DND-41 (cell line): ENCODE results near the gene CACYBP.

ENCODE experiments used
- ATAC-seq: fragments of 200-7000 bp; cut with Tn5 transposase; 3 replicates; pipeline ENCODE4 v1.9.1; 2021; ENCODE audit warnings: low read depth; ENCODE audit not compliant: insufficient read depth
- DNase-seq: peaks from one replicate; pipeline ENCODE4 v3.0.0-alpha.2; 2020
- H2AFZ ChIP-seq: 2 replicates; pipeline ENCODE4 v1.6.0; 2012; ENCODE audit warnings: low read depth, low read length
- H3K27ac ChIP-seq: 2 replicates; pipeline ENCODE4 v1.5.1; 2012; ENCODE audit warnings: low read length, inconsistent platforms
- H3K27me3 ChIP-seq: fragments of 200-600 bp; sonication (generic); 2 replicates; pipeline ENCODE4 v1.6.0; 2012; ENCODE audit warnings: low read length, mild to moderate bottlenecking, inconsistent platforms; ENCODE audit not compliant: insufficient read depth, poor library complexity
- H3K36me3 ChIP-seq: 2 replicates; pipeline ENCODE4 v1.5.1; 2012; ENCODE audit warnings: low read length, inconsistent platforms; ENCODE audit not compliant: insufficient read depth
- H3K4me1 ChIP-seq: 2 replicates; pipeline ENCODE4 v1.5.1; 2012; ENCODE audit warnings: mild to moderate bottlenecking, low read length; ENCODE audit not compliant: insufficient read depth
- H3K4me2 ChIP-seq: 2 replicates; pipeline ENCODE4 v1.6.0; 2012; ENCODE audit warnings: mild to moderate bottlenecking, moderate library complexity, low read length, inconsistent platforms; ENCODE audit not compliant: insufficient read depth
- H3K4me3 ChIP-seq, 2 experiments: fragments of 200-600 bp in 1 of 2; shearing (Covaris generic) in 1 of 2; 2 replicates each; pipeline ENCODE4 v1.5.1; 2012 to 2016; ENCODE audit warnings: inconsistent platforms in 2 of 2, low read length in 2 of 2, mild to moderate bottlenecking in 2 of 2, low read depth in 1 of 2, moderate library complexity in 1 of 2
- H3K79me2 ChIP-seq: 2 replicates; pipeline ENCODE4 v1.6.0; 2012; ENCODE audit warnings: low read length, inconsistent platforms; ENCODE audit not compliant: insufficient read depth
- H3K9ac ChIP-seq: 2 replicates; pipeline ENCODE4 v1.6.0; 2012; ENCODE audit warnings: low read depth, mild to moderate bottlenecking, inconsistent platforms, low read length, moderate library complexity
- H3K9me3 ChIP-seq: 2 replicates; pipeline ENCODE4 v1.5.1; 2012; ENCODE audit warnings: low read length, moderate library complexity, mild to moderate bottlenecking, inconsistent platforms; ENCODE audit not compliant: insufficient read depth, severe bottlenecking
- H4K20me1 ChIP-seq: 2 replicates; pipeline ENCODE4 v1.6.0; 2012; ENCODE audit warnings: low read length; ENCODE audit not compliant: insufficient read depth
- EZH2 ChIP-seq: IDR thresholded peaks from 3 replicates; pipeline ENCODE4 v1.6.1; 2012; ENCODE audit warnings: borderline replicate concordance, low read depth, mild to moderate bottlenecking, moderate library complexity, low read length, inconsistent platforms; ENCODE audit not compliant: severe bottlenecking
- TF ChIP-seq, protein P1 (sequence below): IDR thresholded peaks from 2 replicates; pipeline ENCODE4 v1.5.1; 2012; ENCODE audit warnings: borderline replicate concordance, low read length, moderate library complexity, mild to moderate bottlenecking; ENCODE audit not compliant: poor library complexity, severe bottlenecking; ENCODE audit errors: extremely low read depth

The CACYBP gene

DNA sequence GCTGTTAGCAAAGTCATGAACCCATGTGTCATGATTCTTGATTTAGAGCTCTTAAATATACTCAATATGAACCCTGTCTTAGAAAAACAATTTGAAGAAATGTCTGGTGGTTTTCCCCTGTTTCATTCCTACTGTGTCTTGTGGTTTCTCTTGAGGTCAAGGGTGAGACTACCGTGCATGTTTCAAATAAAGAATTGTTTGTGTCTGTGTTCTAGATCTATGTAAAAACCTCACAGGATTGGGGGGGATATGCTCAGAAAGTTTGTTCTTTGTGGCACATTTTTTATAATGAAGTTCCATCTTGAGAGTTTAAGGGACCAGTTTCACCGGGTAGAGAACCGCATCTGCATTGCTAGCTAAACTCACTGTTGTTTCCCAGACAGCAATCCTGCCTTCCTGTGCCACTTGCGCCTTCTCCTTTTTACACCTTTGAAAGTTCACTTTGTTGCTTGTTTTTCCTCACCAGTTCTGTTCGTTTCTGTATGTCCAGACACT lies 30.9 kb upstream of the CACYBP start:
- Histone ChIP-seq H3K36me3 (no peaks in the 10 kb centered on the region), H3K4me1 (peaks cover 76% of the 10 kb centered on the region), H3K4me2 (peak overlapping the region; percentile 54), H3K27me3 (no peaks in the 10 kb centered on the region), H3K9me3 (no peaks in the 10 kb centered on the region), H2AFZ (peak overlapping the region; percentile 53), H4K20me1 (no peaks in the 10 kb centered on the region), H3K9ac (peak overlapping the region; percentile 46), H3K4me3 (peak overlapping the region in 1 of 2 experiments; percentile 33; a peak in 2 of 4 replicates), H3K79me2 (no peaks in the 10 kb centered on the region), H3K27ac (peak overlapping the region; percentile 89)
- peak; percentile 83 for ATAC-seq
- no peak for TF ChIP-seq EZH2
- TF ChIP-seq, protein P1, sequence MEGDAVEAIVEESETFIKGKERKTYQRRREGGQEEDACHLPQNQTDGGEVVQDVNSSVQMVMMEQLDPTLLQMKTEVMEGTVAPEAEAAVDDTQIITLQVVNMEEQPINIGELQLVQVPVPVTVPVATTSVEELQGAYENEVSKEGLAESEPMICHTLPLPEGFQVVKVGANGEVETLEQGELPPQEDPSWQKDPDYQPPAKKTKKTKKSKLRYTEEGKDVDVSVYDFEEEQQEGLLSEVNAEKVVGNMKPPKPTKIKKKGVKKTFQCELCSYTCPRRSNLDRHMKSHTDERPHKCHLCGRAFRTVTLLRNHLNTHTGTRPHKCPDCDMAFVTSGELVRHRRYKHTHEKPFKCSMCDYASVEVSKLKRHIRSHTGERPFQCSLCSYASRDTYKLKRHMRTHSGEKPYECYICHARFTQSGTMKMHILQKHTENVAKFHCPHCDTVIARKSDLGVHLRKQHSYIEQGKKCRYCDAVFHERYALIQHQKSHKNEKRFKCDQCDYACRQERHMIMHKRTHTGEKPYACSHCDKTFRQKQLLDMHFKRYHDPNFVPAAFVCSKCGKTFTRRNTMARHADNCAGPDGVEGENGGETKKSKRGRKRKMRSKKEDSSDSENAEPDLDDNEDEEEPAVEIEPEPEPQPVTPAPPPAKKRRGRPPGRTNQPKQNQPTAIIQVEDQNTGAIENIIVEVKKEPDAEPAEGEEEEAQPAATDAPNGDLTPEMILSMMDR = no peak
- peak; percentile 44 for DNase-seq

DNA sequence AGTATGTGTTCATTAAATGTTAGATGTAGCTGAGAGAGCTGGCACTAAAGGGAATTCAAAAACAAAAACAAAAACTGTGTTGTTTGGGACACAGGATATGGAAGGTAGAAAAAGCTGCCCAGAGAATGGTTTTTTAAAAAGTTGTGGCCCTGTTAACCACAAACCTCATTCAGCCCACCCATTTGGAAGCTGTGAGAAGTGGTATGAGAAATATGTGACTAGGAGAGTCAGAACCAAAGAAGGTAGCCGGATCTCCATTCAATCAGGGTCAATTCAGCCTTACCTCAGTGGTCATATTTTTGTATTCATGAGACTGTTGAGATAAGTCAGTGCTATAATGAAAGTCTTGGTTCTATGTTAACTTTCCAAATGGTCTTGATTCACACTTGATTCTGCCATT lies 29.8 kb upstream of the CACYBP start:
- Histone ChIP-seq H3K4me1 (peaks cover 64% of the 10 kb centered on the region), H3K36me3 (no peaks in the 10 kb centered on the region; the same call in 1 of the 2 replicates), H4K20me1 (no peaks in the 10 kb centered on the region), H3K27ac (peak overlapping the region; percentile 89), H3K27me3 (no peaks in the 10 kb centered on the region), H3K9me3 (no peaks in the 10 kb centered on the region), H3K9ac (no peak overlapping the region), H3K4me2 (peak overlapping the region; percentile 54; the same call in 1 of the 2 replicates), H3K79me2 (no peaks in the 10 kb centered on the region), H2AFZ (no peak overlapping the region), H3K4me3 (no peak overlapping the region)
- DNase-seq = no peak
- no peak for ATAC-seq
- no peak for TF ChIP-seq EZH2
- TF ChIP-seq, protein P1 = no peak

DNA sequence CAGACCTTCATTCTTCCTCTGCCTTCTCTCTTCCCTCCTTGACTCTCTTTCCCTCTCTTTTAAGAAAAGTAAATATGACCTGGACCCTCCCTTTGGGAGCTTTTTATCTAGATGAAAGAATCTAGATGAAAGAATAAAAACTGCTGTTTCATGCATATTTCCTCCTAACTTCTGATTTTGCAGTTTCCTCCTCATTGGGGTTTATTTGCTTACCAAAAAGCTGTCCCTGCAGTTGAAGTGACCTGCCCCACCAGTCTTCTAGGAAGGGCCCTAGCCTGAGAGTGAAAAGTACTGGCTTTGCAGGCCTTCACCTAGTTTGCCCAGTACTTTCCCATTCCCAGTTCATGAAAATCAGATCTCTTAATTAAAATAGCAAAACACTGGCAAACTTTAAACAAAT lies 28.3 kb upstream of the CACYBP start:
- no peaks in the 10 kb centered on the region for H3K9me3 ChIP-seq
- no peak overlapping the region for H3K4me2 ChIP-seq
- H3K79me2 ChIP-seq = no peaks in the 10 kb centered on the region
- H4K20me1 ChIP-seq = no peaks in the 10 kb centered on the region
- peaks cover 49% of the 10 kb centered on the region for H3K4me1 ChIP-seq
- no peaks in the 10 kb centered on the region; the same call in 1 of the 2 replicates for H3K36me3 ChIP-seq
- TF ChIP-seq, protein P1 = no peak
- no peak for TF ChIP-seq EZH2
- H3K27ac ChIP-seq = no peak overlapping the region
- no peak overlapping the region for H3K4me3 ChIP-seq
- H2AFZ ChIP-seq = no peak overlapping the region
- no peak overlapping the region for H3K9ac ChIP-seq
- ATAC-seq (no peak), DNase-seq (no peak)
- H3K27me3 ChIP-seq = no peaks in the 10 kb centered on the region

DNA sequence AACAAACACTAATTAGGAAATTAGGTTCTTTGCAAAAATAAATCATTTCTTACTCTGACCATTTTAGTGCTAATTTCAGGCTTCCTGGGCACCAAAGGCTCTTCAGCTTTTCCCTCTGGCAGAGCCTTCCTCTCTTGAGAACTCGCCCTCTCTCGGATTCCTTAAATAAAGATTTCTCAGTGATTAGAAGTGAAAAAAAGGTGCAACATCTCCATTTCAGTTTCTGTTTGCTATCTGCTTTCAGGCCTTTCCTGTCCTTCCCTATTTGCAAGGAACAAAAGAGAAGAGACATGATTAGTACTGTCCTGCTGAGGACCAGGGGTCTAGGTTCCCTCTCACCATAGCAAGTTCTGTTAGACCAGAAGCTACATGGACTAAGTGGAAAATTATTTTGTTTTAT lies 27.8 kb upstream of the CACYBP start:
- no peak overlapping the region for H3K27ac ChIP-seq
- no peak for DNase-seq

More for the DNA sequence above, 27.8 kb upstream of the CACYBP start:
- ATAC-seq = no peak
- no peak overlapping the region for H3K9ac ChIP-seq
- peaks cover 44% of the 10 kb centered on the region for H3K4me1 ChIP-seq
- H2AFZ ChIP-seq = no peak overlapping the region
- TF ChIP-seq EZH2 = no peak
- TF ChIP-seq, protein P1 = no peak
- no peak overlapping the region for H3K4me2 ChIP-seq
- H3K4me3 ChIP-seq = no peak overlapping the region
- H3K79me2 ChIP-seq = no peaks in the 10 kb centered on the region
- H3K36me3 ChIP-seq = no peaks in the 10 kb centered on the region; the same call in 1 of the 2 replicates
- no peaks in the 10 kb centered on the region for H3K9me3 ChIP-seq
- no peaks in the 10 kb centered on the region for H3K27me3 ChIP-seq
- no peaks in the 10 kb centered on the region for H4K20me1 ChIP-seq
